Transverse colon (tissue), 4 donors: Measurements from ENCODE around the gene CBX4. TPM values are rescaled to one million over a fixed set of nuclear protein-coding genes. Genes with fewer than 3 reads are reported as not detected.

Source experiments
- DNase-seq: peaks from one replicate; pipeline ENCODE4 v3.0.0-alpha.2; 2019
- H3K27ac ChIP-seq, 4 donors: fragments of 200-600 bp; sonication (generic); 2 replicates each; pipeline ENCODE4 v1.5.1; 2016 to 2018; ENCODE audit warnings: inconsistent platforms in 4 of 4
- H3K27me3 ChIP-seq: fragments of 200-600 bp; sonication (generic); 2 replicates; pipeline ENCODE4 v1.5.1; 2017; ENCODE audit warnings: inconsistent platforms
- H3K36me3 ChIP-seq, 4 donors: fragments of 200-600 bp; sonication (generic); 2 replicates each; pipeline ENCODE4 v1.5.1; 2017 to 2019; ENCODE audit warnings: inconsistent platforms in 4 of 4
- H3K4me1 ChIP-seq, 4 donors: fragments of 200-600 bp; sonication (generic); 2 replicates each; pipeline ENCODE4 v1.5.1; 2017 to 2020; ENCODE audit warnings: inconsistent platforms in 4 of 4
- H3K4me3 ChIP-seq, 4 donors: fragments of 200-600 bp; sonication (generic); 1 replicate in 1 of 4; 2 replicates in 3 of 4; pipeline versions ENCODE4 v1.5.1 to v1.6.1; 2017 to 2019; ENCODE audit warnings: inconsistent platforms in 4 of 4
- H3K9me3 ChIP-seq, 2 donors: fragments of 200-600 bp; sonication (generic); 2 replicates each; pipeline ENCODE4 v1.5.1; 2017 to 2019; ENCODE audit warnings: inconsistent platforms in 2 of 2
- CTCF ChIP-seq, 5 experiments: fragments of 200-600 bp in 3 of 5; fragments of 450-650 bp in 2 of 5; sonication (generic) in 3 of 5; IDR thresholded peaks; 1 replicate in 2 of 5; 2 replicates in 3 of 5; pipeline ENCODE4 v1.5.1; 2016 to 2017; ENCODE audit warnings: antibody characterized with exemption in 5 of 5, inconsistent platforms in 3 of 5, mild to moderate bottlenecking in 2 of 5, moderate library complexity in 1 of 5
- EP300 ChIP-seq: sonication (generic); formaldehyde crosslinking; IDR thresholded peaks from one replicate; pipeline ENCODE4 v1.6.1; 2017; ENCODE audit warnings: antibody characterized with exemption, low read depth
- POLR2A ChIP-seq: fragments of 450-650 bp; IDR thresholded peaks from one replicate; pipeline ENCODE4 v1.6.1; 2016; ENCODE audit warnings: antibody characterized with exemption, mild to moderate bottlenecking, moderate library complexity
- POLR2AphosphoS5 ChIP-seq, 3 donors: sonication (generic); formaldehyde crosslinking; IDR thresholded peaks; one replicate each; pipeline ENCODE4 v1.6.1; 2016; ENCODE audit warnings: antibody characterized with exemption in 3 of 3
- WGBS, 2 donors: methylation state at CpG; one replicate each; pipeline ENCODE4 v1.1.5; 2018; ENCODE audit warnings: low coverage in 1 of 2; 5-methylcytosine and 5-hydroxymethylcytosine counted together
- in situ Hi-C, 4 donors: fragments of 200-750 bp; cut with MboI; loops; one replicate each; pipeline versions ENCODE4 v1.15.0 to v1.15.1; 2017; ENCODE audit warnings: low sequenced_read_pairs in 3 of 4, low pct_ligation_motif_present in 1 of 4, low pct_unique_long_range_greater_than_20kb in 1 of 4
- intact Hi-C: fragments of 100-400 bp; cut with DNase I; formaldehyde crosslinking; loops from one replicate; pipeline ENCODE4 v1.15.1; 2023; ENCODE audit warnings: low total_unique reads
- total RNA-seq, 4 donors: library from RNA; depleted of rRNA; stranded (reverse); fragments of >200 nt; gene quantifications; one replicate each; pipeline ENCODE4 v1.1.0, GENCODE V29; 2016

The CBX4 gene
- total RNA-seq, 4 donors from 2014 or later = 6.6 to 25.1 (median 8.3) TPM

GRCh38 chr17:79795795-79796443, 43.3 kb downstream of the CBX4 start:
- DNase-seq = no peak
- WGBS, 2 donors = 69 to 79% methylated on average over 6 to 8 of the region's 8 CpGs
- Histone ChIP-seq H3K9me3 (no peaks in the 10 kb centered on the region), H3K36me3 (no peaks in the 10 kb centered on the region), H3K27me3 (peaks cover 66% of the 10 kb centered on the region), H3K27ac (peak overlapping the region in 1 of 4 donors; percentile 85), H3K4me1 (peaks cover 18 to 65% (median 51%) of the 10 kb centered on the region in 4 donors), H3K4me3 (peak overlapping the region in 3 of 4 donors; percentile 64 to 80 (median 77))
- in situ Hi-C loops (no loop called here), intact Hi-C loops (loop anchor here (5.0 kb wide), 1 partner anchor 46 kb away; no protein-coding TSS in a partner anchor)
- TF ChIP-seq EP300 = no peak
- TF ChIP-seq CTCF (IDR thresholded peaks at IDR 0.05) = no peak
- no peak for TF ChIP-seq POLR2AphosphoS5 (IDR thresholded peaks at IDR 0.05)
- no peak for TF ChIP-seq POLR2A

- TF ChIP-seq CTCF (IDR thresholded peaks at IDR 0.05) (no peak), POLR2AphosphoS5 (IDR thresholded peaks at IDR 0.05) (no peak), POLR2A (no peak)
- in situ Hi-C loops = no loop called here
- no peak for DNase-seq
- WGBS, 2 donors = 91 to 100% methylated on average over 3 to 45 of the region's 47 CpGs
- no peaks in the 10 kb centered on the region for H3K9me3 ChIP-seq
- H3K27ac ChIP-seq = no peak overlapping the region
- no peak overlapping the region for H3K4me3 ChIP-seq
- H3K36me3 ChIP-seq = no peaks in the 10 kb centered on the region
- peaks cover 66% of the 10 kb centered on the region for H3K27me3 ChIP-seq
- intact Hi-C loops = loop anchor here (5.0 kb wide), 1 partner anchor 47 kb away; no protein-coding TSS in a partner anchor
- peaks cover 18 to 63% (median 49%) of the 10 kb centered on the region in 4 donors for H3K4me1 ChIP-seq
Measured at GRCh38 chr17:79794659-79795511, 44.4 kb downstream of the CBX4 start.

GRCh38 chr17:79793924-79794304, 45.3 kb downstream of the CBX4 start:
- H3K9me3 ChIP-seq = no peaks in the 10 kb centered on the region
- TF ChIP-seq POLR2AphosphoS5 (IDR thresholded peaks at IDR 0.05) (no peak), POLR2A (no peak), CTCF (IDR thresholded peaks at IDR 0.05) (no peak), EP300 (no peak)
- no peaks in the 10 kb centered on the region for H3K36me3 ChIP-seq
- H3K27me3 ChIP-seq = peaks cover 66% of the 10 kb centered on the region
- no peak for DNase-seq
- H3K4me1 ChIP-seq = peaks cover 18 to 59% (median 49%) of the 10 kb centered on the region in 4 donors
- peak overlapping the region in 2 of 4 donors; percentile 13 to 31 for H3K27ac ChIP-seq
- no peak overlapping the region for H3K4me3 ChIP-seq
- in situ Hi-C loops = no loop called here
- intact Hi-C loops = no loop called here
- WGBS, 2 donors = 57 to 61% methylated on average over 3 of the region's 3 CpGs
